ENCODE data around the gene UTRN. TPM values are rescaled to one million over a fixed set of nuclear protein-coding genes. Genes with fewer than 3 reads are reported as not detected.

Gene UTRN
- total RNA-seq, 2 experiments from 2014 or later = 143 to 153 TPM

DNA sequence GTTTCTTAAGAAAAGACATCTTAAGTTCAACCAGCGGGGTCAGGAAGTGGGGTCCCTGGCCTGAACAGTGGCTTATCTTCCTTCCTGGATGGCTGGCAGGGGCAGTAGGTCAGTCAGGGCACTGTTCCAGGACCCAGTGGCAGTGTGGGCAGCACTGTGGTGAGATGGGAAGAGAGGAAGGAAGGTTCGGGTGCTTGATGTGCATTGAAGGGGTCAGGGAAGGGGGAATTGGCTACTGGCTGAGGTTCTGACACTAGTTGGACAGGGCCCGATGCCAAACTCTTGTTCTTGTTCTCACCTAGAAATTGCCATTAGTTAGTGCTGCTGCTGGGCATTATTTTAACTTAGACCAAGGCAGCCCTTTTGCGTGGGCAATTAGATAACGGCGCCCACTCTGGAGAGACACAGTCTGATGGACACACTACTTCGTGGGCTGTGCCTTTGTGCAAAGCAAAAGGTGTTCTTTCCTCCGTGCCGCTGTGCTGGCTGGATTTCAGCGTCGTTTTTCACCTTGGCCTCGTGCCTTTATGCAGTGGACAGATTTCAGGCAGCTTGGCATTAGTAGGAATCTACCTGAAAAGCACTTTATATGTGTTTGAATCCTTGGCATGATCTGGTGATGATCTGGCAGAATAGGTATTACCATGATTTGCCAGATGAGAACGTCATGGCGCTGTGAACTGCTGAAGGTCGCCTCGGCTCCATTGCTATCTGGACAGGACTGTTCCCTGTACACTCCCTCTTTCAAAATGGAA is 30.3 kb downstream of the UTRN start:
- TF ChIP-seq, protein P1, sequence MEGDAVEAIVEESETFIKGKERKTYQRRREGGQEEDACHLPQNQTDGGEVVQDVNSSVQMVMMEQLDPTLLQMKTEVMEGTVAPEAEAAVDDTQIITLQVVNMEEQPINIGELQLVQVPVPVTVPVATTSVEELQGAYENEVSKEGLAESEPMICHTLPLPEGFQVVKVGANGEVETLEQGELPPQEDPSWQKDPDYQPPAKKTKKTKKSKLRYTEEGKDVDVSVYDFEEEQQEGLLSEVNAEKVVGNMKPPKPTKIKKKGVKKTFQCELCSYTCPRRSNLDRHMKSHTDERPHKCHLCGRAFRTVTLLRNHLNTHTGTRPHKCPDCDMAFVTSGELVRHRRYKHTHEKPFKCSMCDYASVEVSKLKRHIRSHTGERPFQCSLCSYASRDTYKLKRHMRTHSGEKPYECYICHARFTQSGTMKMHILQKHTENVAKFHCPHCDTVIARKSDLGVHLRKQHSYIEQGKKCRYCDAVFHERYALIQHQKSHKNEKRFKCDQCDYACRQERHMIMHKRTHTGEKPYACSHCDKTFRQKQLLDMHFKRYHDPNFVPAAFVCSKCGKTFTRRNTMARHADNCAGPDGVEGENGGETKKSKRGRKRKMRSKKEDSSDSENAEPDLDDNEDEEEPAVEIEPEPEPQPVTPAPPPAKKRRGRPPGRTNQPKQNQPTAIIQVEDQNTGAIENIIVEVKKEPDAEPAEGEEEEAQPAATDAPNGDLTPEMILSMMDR (IDR thresholded peaks at IDR 0.05) = no peak
- no peaks in the 10 kb centered on the region for H3K27me3 ChIP-seq (ENCODE audit: control insufficient read depth in 1 of 2, insufficient read depth in 2 of 2, low read length in 2 of 2)
- H3K4me3 ChIP-seq (ENCODE audit: low read length) = no peak overlapping the region
- Mint-ChIP-seq H3K4me1 (ENCODE audit: low read depth) (peaks cover 7% of the 10 kb centered on the region), H3K27me3 (no peaks in the 10 kb centered on the region), H3K4me3 (no peak overlapping the region), H3K36me3 (ENCODE audit: low read depth) (no peaks in the 10 kb centered on the region), H3K27ac (no peak overlapping the region), H3K9me3 (no peaks in the 10 kb centered on the region)
- no peak overlapping the region for H3K27ac ChIP-seq (ENCODE audit: low read depth in 1 of 2, low read length in 2 of 2)
- H3K36me3 ChIP-seq (ENCODE audit: insufficient read depth, low read length) = no peaks in the 10 kb centered on the region
- DNase-seq = no peak
- ChIA-PET POLR2A (no interaction called here), CTCF (no interaction called here)
- intact Hi-C loops (cut with DNase I, micrococcal nuclease) = no loop called here
- H3K4me1 ChIP-seq (ENCODE audit: insufficient read depth, low read length) = peaks cover 4% of the 10 kb centered on the region
- ATAC-seq (ENCODE audit: poor library complexity) = no peak
- H3K9me3 ChIP-seq (ENCODE audit: control insufficient read depth in 1 of 2, insufficient read depth in 1 of 2, low read length in 2 of 2) = no peaks in the 10 kb centered on the region

DNA sequence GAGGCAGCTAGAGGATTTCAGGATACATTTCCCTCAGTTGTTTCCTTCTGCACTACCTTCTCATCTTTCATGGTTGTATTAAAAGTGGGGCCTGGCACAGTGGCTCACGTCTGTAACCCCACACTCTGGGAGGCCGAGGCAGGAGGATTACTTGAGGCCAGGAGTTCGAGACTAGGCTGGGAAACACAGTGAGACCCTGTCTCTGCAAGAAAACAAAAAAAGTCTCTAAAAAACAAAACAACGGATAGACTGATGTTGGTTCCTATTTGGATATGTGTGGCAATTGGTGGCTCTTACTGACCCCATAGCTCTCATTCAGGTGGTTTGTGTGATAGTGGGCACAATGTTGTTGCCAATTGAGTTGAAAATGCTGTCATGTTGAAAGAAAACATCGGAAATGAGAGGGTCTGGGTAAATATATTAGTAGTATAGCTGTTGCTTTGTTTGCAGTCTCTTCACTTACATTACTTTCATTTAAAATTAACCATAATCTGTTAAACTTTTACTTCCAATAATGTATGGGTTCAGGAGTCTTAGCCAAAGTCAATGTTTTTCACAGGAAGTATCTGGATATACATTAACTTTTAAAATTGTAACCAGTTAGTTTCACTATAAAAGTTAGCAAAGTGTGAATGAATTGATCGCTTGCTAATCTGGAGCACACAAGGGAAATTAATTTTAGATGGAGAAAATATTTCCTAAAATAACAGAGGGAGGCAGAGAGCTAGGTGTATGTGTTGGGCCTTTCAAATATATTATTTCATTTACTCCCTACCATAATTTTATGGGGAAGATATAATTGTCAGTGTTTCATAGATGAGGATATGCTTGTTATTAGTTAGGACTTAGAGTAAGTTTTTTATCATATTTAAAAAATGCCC is 31.1 kb downstream of the UTRN start:
- no peaks in the 10 kb centered on the region for H3K4me1 ChIP-seq (ENCODE audit: insufficient read depth, low read length)
- H3K9me3 Mint-ChIP-seq = no peaks in the 10 kb centered on the region
- CTCF ChIA-PET = no interaction called here
- H3K27ac Mint-ChIP-seq = no peak overlapping the region
- intact Hi-C loops (cut with DNase I, micrococcal nuclease) = no loop called here
- ATAC-seq (ENCODE audit: poor library complexity) (no peak), DNase-seq (no peak)
- no peak overlapping the region for H3K4me3 Mint-ChIP-seq
- TF ChIP-seq, protein P1 (IDR thresholded peaks at IDR 0.05) = no peak
- no peaks in the 10 kb centered on the region for H3K36me3 ChIP-seq (ENCODE audit: insufficient read depth, low read length)
- H3K27me3 Mint-ChIP-seq = no peaks in the 10 kb centered on the region
- H3K27ac ChIP-seq (ENCODE audit: low read depth in 1 of 2, low read length in 2 of 2) = no peak overlapping the region
- no peaks in the 10 kb centered on the region for H3K36me3 Mint-ChIP-seq (ENCODE audit: low read depth)
- H3K4me3 ChIP-seq (ENCODE audit: low read length) = no peak overlapping the region
- no peaks in the 10 kb centered on the region for H3K9me3 ChIP-seq (ENCODE audit: control insufficient read depth in 1 of 2, insufficient read depth in 1 of 2, low read length in 2 of 2)
- H3K27me3 ChIP-seq (ENCODE audit: control insufficient read depth in 1 of 2, insufficient read depth in 2 of 2, low read length in 2 of 2) = no peaks in the 10 kb centered on the region
- peaks cover under 1% of the 10 kb centered on the region for H3K4me1 Mint-ChIP-seq (ENCODE audit: low read depth)
- POLR2A ChIA-PET = no interaction called here

DNA sequence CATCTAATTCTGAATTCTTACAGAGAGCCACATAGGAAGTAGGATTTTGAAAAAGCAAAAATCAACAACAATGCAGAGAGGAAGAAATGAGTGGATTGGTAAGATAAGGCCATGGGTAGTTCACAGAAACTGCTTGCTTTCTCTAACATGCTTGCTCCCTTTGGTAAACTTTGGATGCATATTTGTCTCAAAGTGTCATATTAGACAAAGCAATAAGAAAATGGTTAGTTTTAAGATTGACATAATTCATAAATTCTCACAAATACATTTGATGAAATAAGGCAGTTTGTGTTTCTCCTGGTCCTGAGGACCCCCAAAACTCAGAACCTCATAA is 31.7 kb downstream of the UTRN start:
- Histone ChIP-seq H3K4me3 (ENCODE audit: low read length) (no peak overlapping the region), H3K9me3 (ENCODE audit: control insufficient read depth in 1 of 2, insufficient read depth in 1 of 2, low read length in 2 of 2) (no peaks in the 10 kb centered on the region), H3K27me3 (ENCODE audit: control insufficient read depth in 1 of 2, insufficient read depth in 2 of 2, low read length in 2 of 2) (no peaks in the 10 kb centered on the region), H3K36me3 (ENCODE audit: insufficient read depth, low read length) (no peaks in the 10 kb centered on the region), H3K27ac (ENCODE audit: low read depth in 1 of 2, low read length in 2 of 2) (no peak overlapping the region), H3K4me1 (ENCODE audit: insufficient read depth, low read length) (no peaks in the 10 kb centered on the region)
- TF ChIP-seq, protein P1 (IDR thresholded peaks at IDR 0.05) = no peak
- Mint-ChIP-seq H3K4me1 (ENCODE audit: low read depth) (no peaks in the 10 kb centered on the region), H3K27ac (no peak overlapping the region), H3K9me3 (no peaks in the 10 kb centered on the region), H3K27me3 (no peaks in the 10 kb centered on the region), H3K4me3 (no peak overlapping the region), H3K36me3 (ENCODE audit: low read depth) (no peaks in the 10 kb centered on the region)
- no peak for DNase-seq
- intact Hi-C loops (cut with DNase I, micrococcal nuclease) = no loop called here
- ChIA-PET CTCF (no interaction called here), POLR2A (no interaction called here)
- ATAC-seq (ENCODE audit: poor library complexity) = no peak
